Measurements from ENCODE around the gene CDH18. TPM values are rescaled to one million over a fixed set of nuclear protein-coding genes. Genes with fewer than 3 reads are reported as not detected.
A peak's percentile ranks its signal among the peaks of the same experiment; 100 is the strongest.

CDH18 gene
- total and polyA plus RNA-seq, 2 donors (not counting 1 experiment from before 2014, with no cell fraction given), result 0.16 to 0.33 TPM

DNA sequence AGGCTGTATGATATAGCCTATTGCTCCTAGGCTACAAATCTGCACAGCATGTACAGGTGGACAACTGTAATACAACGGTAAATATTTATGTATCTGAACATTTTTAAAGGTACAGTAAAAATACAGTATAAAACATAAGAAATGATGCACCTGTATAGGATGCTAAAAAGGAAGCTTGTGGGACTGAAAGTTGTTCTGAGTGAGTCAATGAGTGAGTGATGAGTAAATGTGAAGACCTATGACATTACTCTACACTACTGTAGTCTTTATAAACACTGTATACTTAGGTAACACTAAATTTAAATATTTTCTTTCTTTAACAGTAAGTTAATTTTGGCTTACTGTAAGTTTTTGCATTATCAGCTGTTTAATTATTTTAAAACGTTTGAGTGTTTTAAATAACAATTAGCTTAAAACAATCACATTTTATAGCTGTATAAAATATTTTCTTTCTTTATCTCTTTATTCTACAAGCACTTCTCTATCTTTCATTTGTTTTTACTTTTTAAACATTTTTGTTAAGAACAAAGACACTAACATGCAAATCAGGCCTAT is 28.1 kb downstream of the CDH18 start:
- H3K36me3 ChIP-seq (ENCODE audit: control insufficient read depth, insufficient read depth, low read length), result no peaks in the 10 kb centered on the region
- no peak overlapping the region for H3K27ac ChIP-seq (ENCODE audit: insufficient read depth, low read length)
- H4K20me1 ChIP-seq (ENCODE audit: control insufficient read depth, extremely low read depth, insufficient read depth, low read length), result no peaks in the 10 kb centered on the region
- H2AFZ ChIP-seq (ENCODE audit: low read length), result no peak overlapping the region
- TF ChIP-seq EZH2 (IDR thresholded peaks at IDR 0.05; ENCODE audit: low read length, missing control alignments), result no peak
- TF ChIP-seq, protein P1, sequence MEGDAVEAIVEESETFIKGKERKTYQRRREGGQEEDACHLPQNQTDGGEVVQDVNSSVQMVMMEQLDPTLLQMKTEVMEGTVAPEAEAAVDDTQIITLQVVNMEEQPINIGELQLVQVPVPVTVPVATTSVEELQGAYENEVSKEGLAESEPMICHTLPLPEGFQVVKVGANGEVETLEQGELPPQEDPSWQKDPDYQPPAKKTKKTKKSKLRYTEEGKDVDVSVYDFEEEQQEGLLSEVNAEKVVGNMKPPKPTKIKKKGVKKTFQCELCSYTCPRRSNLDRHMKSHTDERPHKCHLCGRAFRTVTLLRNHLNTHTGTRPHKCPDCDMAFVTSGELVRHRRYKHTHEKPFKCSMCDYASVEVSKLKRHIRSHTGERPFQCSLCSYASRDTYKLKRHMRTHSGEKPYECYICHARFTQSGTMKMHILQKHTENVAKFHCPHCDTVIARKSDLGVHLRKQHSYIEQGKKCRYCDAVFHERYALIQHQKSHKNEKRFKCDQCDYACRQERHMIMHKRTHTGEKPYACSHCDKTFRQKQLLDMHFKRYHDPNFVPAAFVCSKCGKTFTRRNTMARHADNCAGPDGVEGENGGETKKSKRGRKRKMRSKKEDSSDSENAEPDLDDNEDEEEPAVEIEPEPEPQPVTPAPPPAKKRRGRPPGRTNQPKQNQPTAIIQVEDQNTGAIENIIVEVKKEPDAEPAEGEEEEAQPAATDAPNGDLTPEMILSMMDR (conservative IDR thresholded peaks at IDR 0.05 in 1 of 2, IDR thresholded peaks at IDR 0.05 in 1 of 2; ENCODE audit: low read depth in 1 of 2, low read length in 2 of 2), result no peak
- no peak overlapping the region for H3K4me2 ChIP-seq (ENCODE audit: extremely low read depth, insufficient read depth, low read length)
- H3K27me3 ChIP-seq (ENCODE audit: control insufficient read depth, insufficient read depth, low read length), result no peaks in the 10 kb centered on the region
- no peaks in the 10 kb centered on the region for H3K9me3 ChIP-seq (ENCODE audit: control insufficient read depth, insufficient read depth, low read depth, low read length)
- no peaks in the 10 kb centered on the region for H3K4me1 ChIP-seq (ENCODE audit: control insufficient read depth, extremely low read depth, insufficient read depth, low read length)
- no peak overlapping the region for H3K9ac ChIP-seq (ENCODE audit: insufficient read depth, low read length)
- H3K4me3 ChIP-seq (replicated peaks in 1 of 4; ENCODE audit: control extremely low read depth in 1 of 4, insufficient read depth in 1 of 4, low read depth in 3 of 4, low read length in 4 of 4), result no peak overlapping the region
- no peak for DNase-seq (ENCODE audit: low read depth in 2 of 2)
- H3K79me2 ChIP-seq (ENCODE audit: control insufficient read depth, insufficient read depth, low read length), result no peaks in the 10 kb centered on the region

DNA sequence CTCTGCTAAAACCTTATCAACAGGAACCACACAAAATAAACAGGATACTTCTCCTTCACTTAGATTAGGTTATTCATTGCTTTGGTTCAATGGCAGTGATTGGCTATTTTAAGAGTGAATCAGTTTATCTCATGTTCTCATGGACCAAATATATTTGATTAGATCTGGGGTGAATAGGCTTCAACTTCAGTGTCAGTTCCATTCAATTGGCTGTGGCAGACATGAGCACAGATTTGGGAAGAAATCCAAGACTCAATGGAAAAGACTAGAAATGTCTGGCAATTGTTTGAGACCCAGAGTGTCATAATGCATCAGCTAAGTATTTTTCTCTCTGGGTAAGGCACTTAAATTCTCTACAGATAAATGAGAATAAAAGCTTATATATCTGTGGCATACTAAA is 37.1 kb downstream of the CDH18 start:
- Histone ChIP-seq H3K4me2 (ENCODE audit: extremely low read depth, insufficient read depth, low read length) (no peak overlapping the region), H3K36me3 (ENCODE audit: control insufficient read depth, insufficient read depth, low read length) (no peaks in the 10 kb centered on the region), H3K4me1 (ENCODE audit: control insufficient read depth, extremely low read depth, insufficient read depth, low read length) (no peaks in the 10 kb centered on the region), H2AFZ (ENCODE audit: low read length) (no peak overlapping the region), H3K27me3 (ENCODE audit: control insufficient read depth, insufficient read depth, low read length) (no peaks in the 10 kb centered on the region), H3K9me3 (ENCODE audit: control insufficient read depth, insufficient read depth, low read depth, low read length) (no peaks in the 10 kb centered on the region), H4K20me1 (ENCODE audit: control insufficient read depth, extremely low read depth, insufficient read depth, low read length) (no peaks in the 10 kb centered on the region), H3K9ac (ENCODE audit: insufficient read depth, low read length) (no peak overlapping the region), H3K79me2 (ENCODE audit: control insufficient read depth, insufficient read depth, low read length) (no peaks in the 10 kb centered on the region), H3K27ac (ENCODE audit: insufficient read depth, low read length) (no peak overlapping the region), H3K4me3 (replicated peaks in 1 of 4; ENCODE audit: control extremely low read depth in 1 of 4, insufficient read depth in 1 of 4, low read depth in 3 of 4, low read length in 4 of 4) (no peak overlapping the region)
- peak in 1 of 2 donors; percentile 14 for DNase-seq (ENCODE audit: low read depth in 2 of 2)
- TF ChIP-seq, protein P1 (conservative IDR thresholded peaks at IDR 0.05 in 1 of 2, IDR thresholded peaks at IDR 0.05 in 1 of 2; ENCODE audit: low read depth in 1 of 2, low read length in 2 of 2), result no peak
- TF ChIP-seq EZH2 (IDR thresholded peaks at IDR 0.05; ENCODE audit: low read length, missing control alignments), result no peak

DNA sequence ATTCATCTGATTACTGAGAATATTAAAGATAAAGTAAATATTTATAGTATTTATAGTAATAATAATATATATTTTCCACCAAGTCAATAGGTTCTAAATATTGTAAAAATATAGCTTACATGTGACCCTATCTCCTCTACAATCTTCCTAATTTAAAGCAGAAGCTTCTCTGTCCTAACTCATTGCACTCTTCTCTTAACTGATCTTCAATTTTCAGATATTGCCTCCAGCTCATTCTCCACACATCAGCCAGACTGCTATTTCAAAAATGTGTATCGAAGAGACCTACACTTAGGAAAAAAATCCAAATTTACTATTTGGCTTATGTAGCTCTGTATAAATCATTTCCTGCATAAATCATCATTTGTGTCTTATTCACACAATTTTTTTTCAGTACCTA is 47.8 kb downstream of the CDH18 start:
- no peaks in the 10 kb centered on the region for H3K9me3 ChIP-seq (ENCODE audit: control insufficient read depth, insufficient read depth, low read depth, low read length)
- TF ChIP-seq EZH2 (IDR thresholded peaks at IDR 0.05; ENCODE audit: low read length, missing control alignments), result no peak
- TF ChIP-seq, protein P1 (conservative IDR thresholded peaks at IDR 0.05 in 1 of 2, IDR thresholded peaks at IDR 0.05 in 1 of 2; ENCODE audit: low read depth in 1 of 2, low read length in 2 of 2), result no peak
- H3K9ac ChIP-seq (ENCODE audit: insufficient read depth, low read length), result no peak overlapping the region
- H3K4me3 ChIP-seq (replicated peaks in 1 of 4; ENCODE audit: control extremely low read depth in 1 of 4, insufficient read depth in 1 of 4, low read depth in 3 of 4, low read length in 4 of 4), result no peak overlapping the region
- DNase-seq (ENCODE audit: low read depth in 2 of 2), result no peak
- H3K4me1 ChIP-seq (ENCODE audit: control insufficient read depth, extremely low read depth, insufficient read depth, low read length), result no peaks in the 10 kb centered on the region
- H2AFZ ChIP-seq (ENCODE audit: low read length), result no peak overlapping the region
- H3K36me3 ChIP-seq (ENCODE audit: control insufficient read depth, insufficient read depth, low read length), result no peaks in the 10 kb centered on the region
- H3K27me3 ChIP-seq (ENCODE audit: control insufficient read depth, insufficient read depth, low read length), result no peaks in the 10 kb centered on the region
- no peaks in the 10 kb centered on the region for H4K20me1 ChIP-seq (ENCODE audit: control insufficient read depth, extremely low read depth, insufficient read depth, low read length)
- H3K4me2 ChIP-seq (ENCODE audit: extremely low read depth, insufficient read depth, low read length), result no peak overlapping the region
- no peaks in the 10 kb centered on the region for H3K79me2 ChIP-seq (ENCODE audit: control insufficient read depth, insufficient read depth, low read length)
- no peak overlapping the region for H3K27ac ChIP-seq (ENCODE audit: insufficient read depth, low read length)

Data from fibroblast of lung (primary cell).